BLaER1 (cell line): ENCODE data around the gene PSMC1.

Experiments
- H3K27ac ChIP-seq: shearing (Covaris generic); formaldehyde crosslinking; 2 replicates; pipeline ENCODE4 v1.8.1; 2022
- H3K27me3 ChIP-seq: shearing (Covaris generic); formaldehyde crosslinking; 2 replicates; pipeline ENCODE4 v1.8.1; 2022
- H3K36me3 ChIP-seq: shearing (Covaris generic); formaldehyde crosslinking; 2 replicates; pipeline ENCODE4 v1.8.1; 2022
- H3K4me1 ChIP-seq: shearing (Covaris generic); formaldehyde crosslinking; 2 replicates; pipeline ENCODE4 v1.8.1; 2022
- H3K4me2 ChIP-seq: shearing (Covaris generic); formaldehyde crosslinking; 2 replicates; pipeline ENCODE4 v1.8.1; 2022
- H3K4me3 ChIP-seq: shearing (Covaris generic); formaldehyde crosslinking; 2 replicates; pipeline ENCODE4 v1.8.1; 2022
- H3K9ac ChIP-seq: shearing (Covaris generic); formaldehyde crosslinking; 2 replicates; pipeline ENCODE4 v1.8.1; 2022
- H3K9me3 ChIP-seq: shearing (Covaris generic); formaldehyde crosslinking; 2 replicates; pipeline ENCODE4 v1.8.1; 2022
- H4K20me1 ChIP-seq: shearing (Covaris generic); formaldehyde crosslinking; 2 replicates; pipeline ENCODE4 v1.8.1; 2022
- Cebpa-rat ChIP-seq: shearing (Covaris generic); IDR thresholded peaks from 2 replicates; pipeline ENCODE4 v1.8.1; 2022

Gene PSMC1

GRCh38 chr14:90301122-90301521, 44.8 kb downstream of the PSMC1 start:
- H3K4me2 ChIP-seq = peak overlapping the region; percentile 16; the same call in 1 of the 2 replicates
- no peaks in the 10 kb centered on the region for H3K9me3 ChIP-seq
- no peak overlapping the region for H3K4me3 ChIP-seq
- H3K9ac ChIP-seq = 0 out of 2 replicates have a peak overlapping the region, but pooled peaks have one; percentile 30
- H3K4me1 ChIP-seq = peaks cover 6% of the 10 kb centered on the region; the same call in 1 of the 2 replicates
- no peaks in the 10 kb centered on the region for H3K27me3 ChIP-seq
- no peaks in the 10 kb centered on the region; the same call in 1 of the 2 replicates for H4K20me1 ChIP-seq
- H3K36me3 ChIP-seq = peaks cover 68% of the 10 kb centered on the region
- H3K27ac ChIP-seq = peak overlapping the region; percentile 64
- no peak for TF ChIP-seq Cebpa-rat

- TF ChIP-seq Cebpa-rat = no peak
- H3K36me3 ChIP-seq = peaks cover 67% of the 10 kb centered on the region
- H3K27me3 ChIP-seq = no peaks in the 10 kb centered on the region
- H3K9me3 ChIP-seq = no peaks in the 10 kb centered on the region
- H3K4me1 ChIP-seq = peaks cover 6% of the 10 kb centered on the region; the same call in 1 of the 2 replicates
- no peak overlapping the region for H3K4me3 ChIP-seq
- no peak overlapping the region for H3K27ac ChIP-seq
- no peak overlapping the region for H3K9ac ChIP-seq
- no peak overlapping the region for H3K4me2 ChIP-seq
- no peaks in the 10 kb centered on the region; the same call in 1 of the 2 replicates for H4K20me1 ChIP-seq
Observed at GRCh38 chr14:90301668-90302090, 45.3 kb downstream of the PSMC1 start.

DNA sequence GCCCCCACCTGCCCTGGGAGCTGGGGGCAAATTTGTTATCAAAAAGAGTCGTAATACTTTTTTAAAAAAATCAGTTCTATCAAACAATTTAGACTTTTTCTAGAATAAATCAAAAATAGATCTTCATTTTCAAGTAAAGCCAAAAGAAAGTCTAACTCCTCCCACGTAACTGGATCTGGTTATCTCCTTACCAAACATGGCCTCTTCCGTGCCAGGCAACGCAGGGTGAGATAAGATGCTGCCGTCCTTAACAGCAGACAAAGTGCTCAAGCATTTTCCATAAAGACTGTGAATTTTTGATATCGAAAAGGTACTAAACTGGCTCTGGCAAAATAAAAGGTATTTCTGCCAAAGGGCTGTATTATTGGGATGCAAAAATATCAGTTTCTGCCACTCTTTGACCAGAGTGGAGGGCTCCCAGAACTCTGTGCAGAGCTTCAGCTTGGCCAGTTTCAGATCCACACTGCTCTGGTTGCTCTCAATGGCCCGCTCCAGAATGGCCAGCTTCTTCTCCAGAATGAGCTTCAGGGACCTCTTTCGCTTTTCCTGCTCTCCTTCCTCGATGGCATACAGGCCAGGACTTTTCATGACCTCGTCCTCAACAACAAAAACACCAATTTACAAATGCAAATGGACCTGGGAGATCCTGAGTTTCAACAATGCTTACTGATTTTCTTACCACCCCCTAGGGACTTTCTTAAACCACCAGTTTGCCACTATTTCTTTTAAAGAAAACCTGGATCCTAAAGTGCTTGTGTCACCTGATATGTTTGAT, 46.4 kb downstream of the PSMC1 start:
- Histone ChIP-seq H3K4me3 (no peak overlapping the region), H3K9ac (no peak overlapping the region), H3K9me3 (no peaks in the 10 kb centered on the region), H3K36me3 (peaks cover 69% of the 10 kb centered on the region), H3K27ac (no peak overlapping the region), H3K4me1 (peaks cover 6% of the 10 kb centered on the region; the same call in 1 of the 2 replicates), H4K20me1 (no peaks in the 10 kb centered on the region; the same call in 1 of the 2 replicates), H3K4me2 (no peak overlapping the region), H3K27me3 (no peaks in the 10 kb centered on the region)
- no peak for TF ChIP-seq Cebpa-rat

DNA sequence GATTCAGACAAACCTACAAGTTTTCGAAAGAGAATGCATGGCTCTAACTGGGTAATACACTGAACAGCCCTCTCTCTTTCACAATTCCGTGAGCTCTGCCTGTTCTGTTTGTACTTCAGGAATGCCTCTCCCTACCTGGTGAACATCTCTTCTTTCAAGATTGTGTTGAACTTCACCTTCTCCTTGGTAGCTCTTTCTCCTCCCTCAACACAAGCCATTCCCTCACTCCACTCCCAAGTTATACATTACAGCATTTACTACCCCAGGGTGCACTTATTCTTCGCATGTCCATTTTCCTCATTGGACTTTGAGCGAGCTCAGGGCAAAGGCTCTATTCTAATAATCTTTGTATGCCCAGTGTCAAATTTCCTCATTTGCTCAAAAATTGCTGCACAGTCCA, 47.1 kb downstream of the PSMC1 start:
- no peaks in the 10 kb centered on the region for H3K27me3 ChIP-seq
- H3K4me2 ChIP-seq = no peak overlapping the region
- H3K27ac ChIP-seq = no peak overlapping the region
- no peaks in the 10 kb centered on the region for H3K9me3 ChIP-seq
- no peak for TF ChIP-seq Cebpa-rat
- no peak overlapping the region for H3K9ac ChIP-seq
- peaks cover 69% of the 10 kb centered on the region for H3K36me3 ChIP-seq
- H3K4me3 ChIP-seq = no peak overlapping the region
- H4K20me1 ChIP-seq = no peaks in the 10 kb centered on the region; the same call in 1 of the 2 replicates
- peaks cover 6% of the 10 kb centered on the region; the same call in 1 of the 2 replicates for H3K4me1 ChIP-seq

GRCh38 chr14:90304502-90304901, 48.1 kb downstream of the PSMC1 start:
- H3K4me1 ChIP-seq = peaks cover 6% of the 10 kb centered on the region; the same call in 1 of the 2 replicates
- no peak overlapping the region for H3K9ac ChIP-seq
- H4K20me1 ChIP-seq = no peaks in the 10 kb centered on the region; the same call in 1 of the 2 replicates
- no peaks in the 10 kb centered on the region for H3K27me3 ChIP-seq
- TF ChIP-seq Cebpa-rat = no peak
- no peak overlapping the region for H3K27ac ChIP-seq
- H3K9me3 ChIP-seq = no peaks in the 10 kb centered on the region
- H3K4me2 ChIP-seq = no peak overlapping the region
- H3K4me3 ChIP-seq = no peak overlapping the region
- peaks cover 76% of the 10 kb centered on the region for H3K36me3 ChIP-seq

DNA sequence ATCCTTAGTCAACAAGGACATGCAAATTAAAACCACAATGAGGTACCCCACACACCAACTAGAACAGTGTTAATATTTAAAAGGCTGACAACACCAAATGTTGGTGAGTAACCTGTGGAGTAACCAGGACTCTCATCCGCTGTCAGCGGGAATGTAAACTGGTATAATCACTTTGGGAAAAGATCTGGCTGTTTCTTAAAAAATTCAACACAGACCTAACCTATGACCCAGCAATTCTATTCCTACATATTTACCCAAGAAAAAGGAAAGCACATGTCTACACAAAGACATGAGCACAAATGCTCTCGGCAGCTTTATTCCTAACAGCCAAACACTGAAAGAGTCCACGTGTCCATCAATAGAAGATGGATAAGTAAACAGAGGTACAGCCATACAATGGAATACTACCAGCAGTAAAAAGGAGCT, 48.8 kb downstream of the PSMC1 start:
- H3K9ac ChIP-seq = no peak overlapping the region
- no peak overlapping the region for H3K4me2 ChIP-seq
- H3K4me1 ChIP-seq = peaks cover 6% of the 10 kb centered on the region; the same call in 1 of the 2 replicates
- no peaks in the 10 kb centered on the region for H3K27me3 ChIP-seq
- H3K4me3 ChIP-seq = no peak overlapping the region
- no peak for TF ChIP-seq Cebpa-rat
- H3K9me3 ChIP-seq = no peaks in the 10 kb centered on the region
- H3K36me3 ChIP-seq = peaks cover 83% of the 10 kb centered on the region
- no peak overlapping the region for H3K27ac ChIP-seq
- H4K20me1 ChIP-seq = no peaks in the 10 kb centered on the region; the same call in 1 of the 2 replicates

GRCh38 chr14:90308561-90308960, 52.2 kb downstream of the PSMC1 start:
- no peak for TF ChIP-seq Cebpa-rat
- Histone ChIP-seq H3K4me2 (no peak overlapping the region), H3K9ac (no peak overlapping the region), H3K27me3 (no peaks in the 10 kb centered on the region), H3K4me1 (no peaks in the 10 kb centered on the region), H4K20me1 (no peaks in the 10 kb centered on the region), H3K9me3 (no peaks in the 10 kb centered on the region), H3K27ac (no peak overlapping the region), H3K36me3 (peaks cover 93% of the 10 kb centered on the region), H3K4me3 (no peak overlapping the region)

DNA sequence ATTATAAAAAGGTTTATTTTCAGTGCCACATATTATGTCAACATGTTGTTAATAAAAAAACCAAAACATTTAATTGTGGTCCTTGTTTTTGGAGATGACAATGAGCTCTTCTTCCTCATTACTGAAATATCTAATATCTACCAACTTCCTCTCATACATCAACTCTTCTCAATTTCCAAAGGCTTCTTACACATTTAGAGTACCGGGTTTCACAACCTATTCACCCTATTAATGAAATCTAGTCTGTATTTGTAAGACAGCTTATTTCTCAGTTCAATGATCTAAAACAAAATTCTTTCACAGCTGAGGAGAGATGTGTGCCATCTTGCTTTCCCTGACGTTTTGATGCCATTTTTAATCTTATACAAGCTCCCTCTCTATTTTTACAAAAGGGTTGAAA, 60.9 kb downstream of the PSMC1 start:
- H3K4me1 ChIP-seq = peaks cover 26% of the 10 kb centered on the region
- peaks cover 6% of the 10 kb centered on the region; the same call in 1 of the 2 replicates for H4K20me1 ChIP-seq
- no peak for TF ChIP-seq Cebpa-rat
- no peaks in the 10 kb centered on the region for H3K27me3 ChIP-seq
- H3K4me3 ChIP-seq = no peak overlapping the region
- H3K9me3 ChIP-seq = peaks cover 24% of the 10 kb centered on the region
- peak overlapping the region; percentile 38; the same call in 1 of the 2 replicates for H3K27ac ChIP-seq
- H3K9ac ChIP-seq = no peak overlapping the region
- peak overlapping the region; percentile 48 for H3K4me2 ChIP-seq
- peaks cover 80% of the 10 kb centered on the region for H3K36me3 ChIP-seq

GRCh38 chr14:90318016-90318415, 61.7 kb downstream of the PSMC1 start:
- peaks cover 24% of the 10 kb centered on the region for H3K9me3 ChIP-seq
- peaks cover 26% of the 10 kb centered on the region for H3K4me1 ChIP-seq
- TF ChIP-seq Cebpa-rat = no peak
- H3K4me3 ChIP-seq = no peak overlapping the region
- H3K9ac ChIP-seq = no peak overlapping the region
- H4K20me1 ChIP-seq = peaks cover 11% of the 10 kb centered on the region; the same call in 1 of the 2 replicates
- peak overlapping the region; percentile 48; the same call in 1 of the 2 replicates for H3K4me2 ChIP-seq
- H3K36me3 ChIP-seq = peaks cover 72% of the 10 kb centered on the region
- no peaks in the 10 kb centered on the region for H3K27me3 ChIP-seq
- H3K27ac ChIP-seq = no peak overlapping the region

GRCh38 chr14:90319173-90319572, 62.8 kb downstream of the PSMC1 start:
- TF ChIP-seq Cebpa-rat = no peak
- Histone ChIP-seq H3K27me3 (no peaks in the 10 kb centered on the region), H3K9me3 (peaks cover 24% of the 10 kb centered on the region), H3K4me2 (no peak overlapping the region), H3K4me3 (no peak overlapping the region), H3K9ac (no peak overlapping the region), H3K4me1 (peaks cover 26% of the 10 kb centered on the region), H4K20me1 (peaks cover 21% of the 10 kb centered on the region; the same call in 1 of the 2 replicates), H3K27ac (no peak overlapping the region), H3K36me3 (peaks cover 63% of the 10 kb centered on the region)
